MG63 (cell line): ENCODE data around the gene CD200R1L. TPM values are rescaled to one million over a fixed set of nuclear protein-coding genes. Genes with fewer than 3 reads are reported as not detected.
A peak's percentile ranks its signal among the peaks of the same experiment; 100 is the strongest.
"Not testable (repeated sequence)": the region's sequence is repeated elsewhere in the genome, so short reads cannot be mapped to it uniquely, and the experiment has no call there.

ENCODE experiments used
- DNase-seq: peaks from one replicate; pipeline ENCODE4 v3.0.0-alpha.2; 2020
- H3K27me3 ChIP-seq: fragments of 250-450 bp; sonication (Bioruptor Pico); 2 replicates; pipeline ENCODE4 v1.5.1; 2020; ENCODE audit warnings: mild to moderate bottlenecking, moderate library complexity
- H3K36me3 ChIP-seq: fragments of 250-450 bp; sonication (Bioruptor Pico); 2 replicates; pipeline ENCODE4 v1.5.1; 2020; ENCODE audit warnings: mild to moderate bottlenecking, moderate library complexity
- H3K4me3 ChIP-seq: fragments of 250-450 bp; sonication (Bioruptor Pico); 2 replicates; pipeline ENCODE4 v1.5.1; 2020; ENCODE audit warnings: mild to moderate bottlenecking, moderate library complexity
- H3K9me3 ChIP-seq: fragments of 250-450 bp; sonication (Bioruptor Pico); 2 replicates; pipeline ENCODE4 v1.5.1; 2020; ENCODE audit warnings: mild to moderate bottlenecking, moderate library complexity
- total RNA-seq: library from RNA; depleted of rRNA; stranded (reverse); fragments of >200 nt; shearing (Covaris generic); gene quantifications from 2 replicates; pipeline ENCODE4 v1.2.3, GENCODE V29; 2014; ENCODE audit warnings: low replicate concordance; rRNA removed

CD200R1L gene, protein sequence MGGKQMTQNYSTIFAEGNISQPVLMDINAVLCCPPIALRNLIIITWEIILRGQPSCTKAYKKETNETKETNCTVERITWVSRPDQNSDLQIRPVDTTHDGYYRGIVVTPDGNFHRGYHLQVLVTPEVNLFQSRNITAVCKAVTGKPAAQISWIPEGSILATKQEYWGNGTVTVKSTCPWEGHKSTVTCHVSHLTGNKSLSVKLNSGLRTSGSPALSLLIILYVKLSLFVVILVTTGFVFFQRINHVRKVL
- total RNA-seq = not detected in 2 replicates

DNA sequence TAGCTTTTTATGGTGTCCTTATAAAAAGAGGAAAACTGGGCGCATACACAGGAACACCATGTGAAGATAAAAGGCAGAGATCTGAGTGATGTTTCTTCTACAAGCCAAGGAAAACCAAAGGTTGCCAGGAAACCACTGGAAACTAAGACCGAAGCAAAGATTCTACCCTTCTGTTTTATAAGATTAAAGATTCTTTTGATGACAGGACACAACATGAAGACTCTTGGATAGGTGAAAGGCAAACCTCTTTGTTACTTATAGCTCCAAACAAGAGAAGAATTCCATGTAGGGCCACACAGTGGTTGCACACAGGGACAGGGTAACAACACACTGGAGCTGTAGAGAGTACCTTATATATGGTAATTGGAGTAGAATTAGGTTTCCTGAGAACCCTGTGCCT is at the start of gene CD200R1L:
Gene CD200R1L, minus strand, starts transcription at position 101 of the 400 bp plus-strand sequence. CDS start 17,497 bp downstream, outside the sequence.
- peaks cover 7% of the 10 kb centered on the region; the same call in 1 of the 2 replicates for H3K9me3 ChIP-seq
- DNase-seq = no peak
- H3K4me3 ChIP-seq = no peak within 1 kb of the TSS
- H3K27me3 ChIP-seq = no peaks in the 10 kb centered on the region
- H3K36me3 ChIP-seq = no peaks in the 10 kb centered on the region

DNA sequence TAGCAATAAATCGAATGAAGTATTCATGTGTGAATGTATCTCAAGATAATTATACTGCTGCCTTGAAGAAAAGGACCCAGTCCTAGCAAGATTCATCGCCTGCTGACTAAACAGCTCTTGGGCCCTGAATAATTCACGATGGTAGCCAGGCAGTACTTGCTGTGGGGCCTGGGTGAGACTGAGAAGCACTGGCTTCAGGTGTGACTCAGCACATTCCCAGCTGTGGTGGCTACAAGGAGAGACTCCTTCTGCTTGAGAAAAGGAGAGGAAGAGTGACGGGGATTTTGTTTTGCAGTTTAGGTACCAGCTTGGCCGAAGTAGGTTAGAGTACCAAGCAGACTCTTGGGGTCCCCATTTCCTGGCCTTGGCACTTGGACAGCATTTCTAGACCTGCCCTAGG is 47.6 kb upstream of the CD200R1L start:
- peak; percentile 31 for DNase-seq
- Histone ChIP-seq H3K4me3 (no peak overlapping the region), H3K9me3 (no peaks in the 10 kb centered on the region), H3K36me3 (no peaks in the 10 kb centered on the region), H3K27me3 (no peaks in the 10 kb centered on the region)

DNA sequence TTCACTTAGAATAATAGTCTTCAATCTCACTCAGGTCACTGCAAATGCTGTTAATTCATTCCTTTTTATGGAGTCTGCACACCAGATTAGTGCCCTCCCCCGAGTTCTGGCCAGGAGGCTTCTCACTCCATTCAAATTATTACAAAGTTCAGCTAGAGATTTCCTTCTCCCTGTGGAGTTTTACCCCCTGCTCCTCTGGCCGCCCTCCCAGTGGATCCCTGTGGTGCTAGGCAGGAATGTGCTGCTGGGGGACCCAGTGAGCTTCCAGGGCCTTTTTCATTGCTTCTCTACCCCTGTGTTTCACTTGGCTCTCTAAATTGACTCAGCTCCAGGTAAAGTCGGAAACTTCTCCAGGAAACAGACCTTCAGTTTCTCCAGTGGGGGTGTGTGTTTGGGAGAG is 42.7 kb upstream of the CD200R1L start:
- no peaks in the 10 kb centered on the region for H3K9me3 ChIP-seq
- peak; percentile 74 for DNase-seq

DNA sequence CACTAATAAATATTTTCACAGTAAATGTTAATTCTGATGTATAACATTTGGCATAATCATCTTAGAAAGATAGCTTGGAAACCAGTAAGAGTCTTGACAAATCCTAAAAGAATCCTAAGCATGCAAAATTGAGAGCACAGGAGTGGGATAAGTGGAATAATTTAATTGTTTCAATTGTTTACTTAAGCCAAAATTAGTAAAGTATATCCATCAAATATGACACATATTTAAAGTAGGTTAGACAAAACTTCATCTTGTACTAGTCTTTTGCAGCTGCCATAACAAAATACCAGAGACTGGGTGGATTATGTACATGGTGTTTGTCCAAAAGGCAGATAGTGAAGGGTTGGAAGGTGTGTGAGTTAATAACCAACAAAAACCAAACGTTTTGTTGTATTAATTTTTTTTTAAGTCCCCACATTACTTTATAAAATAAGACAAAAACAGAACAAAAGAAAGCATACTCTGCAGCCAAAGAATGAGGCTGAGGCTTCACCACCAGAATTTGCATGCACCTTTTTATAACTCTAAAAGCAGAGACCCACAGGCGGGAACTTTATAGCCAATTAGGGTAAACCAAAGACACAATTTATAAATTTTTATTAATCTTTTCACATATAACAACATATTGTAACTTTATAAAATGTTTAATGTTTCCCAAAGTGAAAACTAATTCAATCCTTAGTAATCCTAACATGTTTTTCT is 41.9 kb upstream of the CD200R1L start:
- no peak overlapping the region for H3K4me3 ChIP-seq
- no peaks in the 10 kb centered on the region for H3K27me3 ChIP-seq
- no peak for DNase-seq
- H3K9me3 ChIP-seq = no peaks in the 10 kb centered on the region
- no peaks in the 10 kb centered on the region for H3K36me3 ChIP-seq

More for the DNA sequence above, 42.7 kb upstream of the CD200R1L start:
- Histone ChIP-seq H3K36me3 (no peaks in the 10 kb centered on the region), H3K4me3 (no peak overlapping the region), H3K27me3 (no peaks in the 10 kb centered on the region)

DNA sequence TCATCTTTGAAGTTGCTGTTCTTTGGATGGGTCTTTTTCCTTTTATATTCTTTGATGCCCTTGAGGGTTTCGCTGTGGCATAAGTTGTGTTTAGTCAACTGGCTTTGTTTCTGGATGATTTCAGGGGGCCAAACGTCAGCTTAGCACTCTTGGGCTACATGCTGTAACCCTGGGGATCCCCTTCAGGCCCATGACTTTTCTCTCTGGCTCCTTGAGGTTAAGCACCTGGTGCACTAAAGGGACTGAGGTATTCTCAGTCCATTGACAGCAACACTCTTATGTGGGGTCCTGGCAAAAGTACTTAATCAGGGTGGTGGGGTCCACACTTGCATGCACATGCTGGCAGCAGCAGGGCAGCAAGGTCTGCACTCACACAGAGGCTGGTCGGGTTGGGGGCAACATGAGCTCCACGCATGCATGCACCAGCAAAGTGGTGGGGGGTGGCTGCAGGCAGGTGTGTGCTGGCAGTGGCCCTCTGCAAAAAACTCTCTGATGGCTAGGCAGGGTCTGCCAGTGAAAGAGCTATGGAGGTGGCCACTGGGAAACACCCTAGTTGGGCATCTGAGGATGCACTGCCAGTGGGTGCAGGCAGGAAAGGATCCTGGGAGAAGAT is 38.1 kb upstream of the CD200R1L start:
- Histone ChIP-seq H3K36me3 (no peaks in the 10 kb centered on the region), H3K4me3 (no peak overlapping the region), H3K9me3 (no peaks in the 10 kb centered on the region; the same call in 1 of the 2 replicates), H3K27me3 (no peaks in the 10 kb centered on the region)
- DNase-seq = no peak

DNA sequence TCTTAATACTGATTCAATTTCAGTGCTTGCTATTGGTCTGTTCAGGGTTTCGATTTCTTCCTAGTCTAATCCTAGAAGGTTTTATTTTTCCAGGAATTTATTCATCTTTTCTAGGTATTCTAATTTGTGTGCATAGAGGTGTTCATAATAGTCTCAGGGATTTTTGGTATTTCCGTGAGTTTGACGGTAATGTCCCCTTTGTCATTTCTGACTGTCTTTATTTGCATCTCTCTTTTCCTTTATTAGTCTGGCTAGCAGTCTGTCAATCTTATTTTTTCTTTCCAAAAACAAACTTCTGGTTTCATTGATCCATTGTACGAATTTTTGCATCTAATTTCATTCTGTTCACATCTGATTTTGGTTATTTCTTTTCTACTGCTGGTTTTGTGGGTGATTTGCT is 35.2 kb upstream of the CD200R1L start:
- no peaks in the 10 kb centered on the region for H3K27me3 ChIP-seq
- no peak for DNase-seq
- H3K9me3 ChIP-seq = no peaks in the 10 kb centered on the region; the same call in 1 of the 2 replicates
- H3K36me3 ChIP-seq = no peaks in the 10 kb centered on the region
- H3K4me3 ChIP-seq = no peak overlapping the region

DNA sequence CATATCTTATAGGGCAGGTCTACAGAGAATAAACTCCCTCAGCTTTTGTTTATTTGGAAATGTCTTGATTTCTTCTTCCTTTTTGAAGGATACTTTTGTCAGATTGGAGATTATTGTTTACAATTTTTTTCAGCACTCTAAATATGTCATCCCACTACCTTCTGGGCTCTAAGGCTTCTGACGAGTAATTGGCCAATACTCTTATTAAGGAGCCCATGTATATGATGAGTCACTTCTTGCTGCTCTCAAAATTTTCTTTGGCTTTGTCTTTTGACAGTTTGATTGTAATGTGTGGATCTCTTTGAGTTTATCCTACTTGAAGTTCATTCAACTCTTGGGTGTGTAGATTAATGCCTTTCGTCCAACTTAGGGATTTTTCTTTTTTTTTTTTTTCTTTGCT is 28.9 kb upstream of the CD200R1L start:
- no peak for DNase-seq
- H3K9me3 ChIP-seq = peaks cover 6% of the 10 kb centered on the region
- no peaks in the 10 kb centered on the region for H3K36me3 ChIP-seq
- no peak overlapping the region for H3K4me3 ChIP-seq
- H3K27me3 ChIP-seq = no peaks in the 10 kb centered on the region

DNA sequence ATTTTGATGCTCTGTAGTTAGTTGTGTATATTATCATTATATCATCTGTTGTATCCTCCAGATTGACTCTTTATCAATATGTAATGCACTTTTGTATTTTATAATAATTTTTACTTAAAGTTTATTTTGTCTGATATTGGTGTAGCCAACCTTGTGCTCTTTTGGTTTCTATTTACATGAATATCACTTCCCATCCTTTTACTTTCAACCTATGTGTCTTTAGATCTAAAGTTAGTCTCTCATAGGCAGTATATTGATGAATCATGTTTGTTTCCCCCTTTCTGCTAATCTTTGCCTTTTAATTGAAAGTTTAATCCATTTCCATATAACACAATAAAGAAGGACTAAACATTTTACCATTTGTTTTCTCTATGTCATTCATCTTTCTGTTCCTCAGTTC is 28.1 kb upstream of the CD200R1L start:
- H3K4me3 ChIP-seq = no peak overlapping the region
- H3K36me3 ChIP-seq = no peaks in the 10 kb centered on the region
- peaks cover 15% of the 10 kb centered on the region for H3K9me3 ChIP-seq
- DNase-seq = no peak
- H3K27me3 ChIP-seq = no peaks in the 10 kb centered on the region

DNA sequence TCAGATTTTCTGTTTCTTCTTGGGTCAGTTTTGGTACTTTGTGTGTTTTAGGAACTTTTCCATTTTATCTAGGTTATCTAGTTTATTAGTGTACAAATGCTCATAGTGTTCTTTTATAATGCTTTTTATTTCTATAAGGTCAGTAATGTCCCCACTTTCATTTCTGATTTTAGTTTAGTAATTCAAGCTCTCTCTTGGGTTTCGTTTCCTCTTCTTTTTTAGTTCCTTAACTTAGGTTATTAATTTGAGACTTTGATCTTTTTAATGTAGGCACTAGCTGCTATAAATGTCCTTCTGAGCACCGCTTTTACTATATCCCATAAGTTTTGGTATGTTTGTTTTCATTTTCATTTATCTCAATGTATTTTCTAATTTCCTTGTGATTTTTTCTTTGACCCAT is 27.0 kb upstream of the CD200R1L start:
- Histone ChIP-seq H3K36me3 (no peaks in the 10 kb centered on the region), H3K27me3 (no peaks in the 10 kb centered on the region), H3K9me3 (peaks cover 21% of the 10 kb centered on the region), H3K4me3 (no peak overlapping the region)
- DNase-seq = no peak

DNA sequence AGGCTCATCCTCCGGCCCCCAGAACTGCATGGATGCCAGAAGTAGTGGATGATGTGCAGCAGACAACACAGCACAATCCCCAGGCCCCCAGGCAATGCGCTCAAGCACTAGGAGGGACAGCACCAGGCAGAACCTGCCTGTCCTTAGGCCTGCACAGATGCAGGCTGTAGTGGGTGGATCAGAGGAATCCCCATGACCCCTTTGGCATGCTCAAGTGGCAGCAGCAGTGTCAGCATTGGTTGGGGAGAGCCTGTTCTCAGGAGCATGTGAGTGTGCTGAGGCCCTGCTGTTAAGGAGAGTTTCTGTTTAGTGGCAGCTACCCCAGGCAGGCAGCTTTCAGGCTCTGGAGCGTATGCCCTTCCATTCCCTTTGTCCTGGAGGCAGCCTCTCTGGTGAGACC is 25.1 kb upstream of the CD200R1L start:
- no peak overlapping the region for H3K4me3 ChIP-seq
- H3K9me3 ChIP-seq = peaks cover 23% of the 10 kb centered on the region
- H3K36me3 ChIP-seq = no peaks in the 10 kb centered on the region
- no peak for DNase-seq
- H3K27me3 ChIP-seq = no peaks in the 10 kb centered on the region

DNA sequence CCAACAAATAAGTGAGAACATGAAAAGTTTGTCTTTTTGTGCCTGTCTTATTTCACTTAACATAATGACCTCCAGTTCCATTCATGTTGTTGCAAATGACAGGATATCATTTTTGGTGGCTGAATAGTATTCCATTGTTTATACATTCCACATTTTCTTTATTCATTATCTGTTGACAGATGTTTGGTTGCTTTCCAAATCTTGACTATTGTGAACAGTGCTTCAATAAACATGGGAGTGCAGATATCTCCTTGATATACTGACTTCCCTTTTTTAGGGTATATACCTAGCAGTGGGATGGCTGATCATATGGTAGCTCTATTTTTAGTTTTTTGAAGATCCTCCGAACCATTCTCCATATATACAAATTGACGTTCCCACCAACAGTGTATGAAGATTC is 19.1 kb upstream of the CD200R1L start:
- no peak overlapping the region for H3K4me3 ChIP-seq
- peaks cover 21% of the 10 kb centered on the region for H3K9me3 ChIP-seq
- H3K36me3 ChIP-seq = no peaks in the 10 kb centered on the region
- DNase-seq = no peak
- H3K27me3 ChIP-seq = no peaks in the 10 kb centered on the region

DNA sequence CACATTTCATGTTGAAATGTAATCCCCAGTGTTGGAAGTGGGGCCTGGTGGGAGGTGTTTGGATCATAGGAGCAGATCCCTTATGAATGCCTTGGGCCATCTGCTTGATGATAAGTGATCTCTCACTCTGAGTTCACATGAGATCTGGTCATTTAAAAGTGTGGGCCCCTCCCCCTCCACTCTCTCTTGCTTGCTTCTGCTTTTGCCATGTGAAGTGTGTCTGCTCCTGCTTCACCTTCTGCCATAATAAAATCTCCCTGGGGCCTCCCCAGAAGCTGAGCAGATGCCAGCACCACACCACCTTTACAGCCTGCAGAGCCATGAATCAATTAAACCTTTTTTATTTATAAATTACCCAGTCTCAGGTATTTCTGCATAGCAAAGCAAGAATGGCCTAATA is 14.2 kb upstream of the CD200R1L start:
- no peaks in the 10 kb centered on the region for H3K27me3 ChIP-seq
- DNase-seq = no peak
- H3K36me3 ChIP-seq = no peaks in the 10 kb centered on the region
- no peak overlapping the region for H3K4me3 ChIP-seq
- H3K9me3 ChIP-seq = peaks cover 3% of the 10 kb centered on the region; the same call in 1 of the 2 replicates

DNA sequence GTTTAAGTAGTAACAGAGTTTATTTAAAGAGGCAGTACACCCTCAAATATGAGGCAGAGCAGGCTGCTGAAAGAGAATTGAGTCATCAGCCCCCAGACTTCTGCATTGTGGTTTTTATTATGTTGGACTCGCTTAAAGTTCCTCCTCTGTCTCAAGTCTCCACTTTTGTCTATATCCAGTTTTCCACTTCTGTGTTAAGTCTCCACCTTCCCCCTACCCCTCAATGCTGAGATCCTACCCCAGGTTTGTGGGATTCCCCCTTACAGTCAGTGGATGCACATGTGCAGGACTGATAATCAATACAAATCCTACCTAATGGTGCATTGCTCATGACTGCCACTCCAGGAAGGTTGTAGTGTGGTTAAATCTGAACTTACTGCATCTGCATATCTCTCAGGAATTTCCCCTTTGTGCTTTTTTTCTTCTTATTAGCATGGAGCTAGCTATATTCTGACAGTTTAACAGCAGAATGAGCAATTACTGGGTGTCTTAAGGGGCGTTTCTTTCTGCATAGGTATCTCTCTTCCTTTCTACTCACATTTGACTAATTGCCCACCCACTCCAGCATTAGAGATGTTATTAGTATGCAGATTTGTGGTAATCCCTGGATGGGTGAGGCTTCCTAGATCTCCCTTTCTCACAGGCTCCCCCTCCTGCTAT is 11.9 kb upstream of the CD200R1L start:
- no peaks in the 10 kb centered on the region for H3K27me3 ChIP-seq
- no peak overlapping the region for H3K4me3 ChIP-seq
- DNase-seq = no peak
- H3K36me3 ChIP-seq = no peaks in the 10 kb centered on the region
- no peaks in the 10 kb centered on the region; the same call in 1 of the 2 replicates for H3K9me3 ChIP-seq

DNA sequence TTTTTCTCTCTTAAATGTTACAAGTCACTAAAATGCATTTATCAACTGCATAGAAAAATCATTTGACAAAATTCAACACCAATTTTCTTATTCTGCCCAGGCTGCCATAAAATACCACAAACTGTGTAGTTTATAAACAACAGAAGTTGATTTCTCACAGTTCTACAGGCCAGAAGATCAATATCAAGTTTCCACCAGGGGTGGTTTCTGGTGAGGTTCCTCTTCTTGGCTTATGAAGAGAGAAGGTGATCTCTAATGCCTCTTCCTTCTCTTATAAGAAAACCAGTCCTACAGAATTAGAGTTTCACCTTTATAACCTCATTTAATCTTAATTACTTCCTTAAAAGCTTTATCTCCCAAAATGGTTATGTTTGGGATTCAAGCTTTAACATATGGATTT is 10.9 kb upstream of the CD200R1L start:
- no peaks in the 10 kb centered on the region; the same call in 1 of the 2 replicates for H3K9me3 ChIP-seq
- no peaks in the 10 kb centered on the region for H3K27me3 ChIP-seq
- H3K36me3 ChIP-seq = no peaks in the 10 kb centered on the region
- DNase-seq = no peak
- no peak overlapping the region for H3K4me3 ChIP-seq

DNA sequence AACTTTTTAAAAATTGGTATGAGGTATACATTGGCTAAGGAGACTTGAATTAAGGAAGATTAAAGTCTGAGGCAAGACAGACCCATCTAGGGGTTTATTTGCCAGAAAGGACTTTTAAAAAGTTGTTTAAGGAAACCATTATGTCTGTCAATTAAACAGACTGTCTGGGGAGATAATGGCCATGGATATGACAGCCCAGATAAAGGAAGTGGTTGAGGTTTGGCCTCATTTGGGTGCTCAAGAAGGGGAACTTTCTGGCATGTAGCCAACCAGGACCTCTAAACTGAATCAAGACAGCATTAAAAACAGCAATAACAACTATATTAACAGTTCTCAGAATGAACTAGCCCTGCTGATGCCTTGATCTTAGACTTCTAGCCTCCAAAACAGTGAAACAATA is 9.9 kb upstream of the CD200R1L start:
- no peak overlapping the region for H3K4me3 ChIP-seq
- no peak for DNase-seq
- H3K36me3 ChIP-seq = no peaks in the 10 kb centered on the region
- H3K9me3 ChIP-seq = no peaks in the 10 kb centered on the region; the same call in 1 of the 2 replicates
- no peaks in the 10 kb centered on the region for H3K27me3 ChIP-seq

DNA sequence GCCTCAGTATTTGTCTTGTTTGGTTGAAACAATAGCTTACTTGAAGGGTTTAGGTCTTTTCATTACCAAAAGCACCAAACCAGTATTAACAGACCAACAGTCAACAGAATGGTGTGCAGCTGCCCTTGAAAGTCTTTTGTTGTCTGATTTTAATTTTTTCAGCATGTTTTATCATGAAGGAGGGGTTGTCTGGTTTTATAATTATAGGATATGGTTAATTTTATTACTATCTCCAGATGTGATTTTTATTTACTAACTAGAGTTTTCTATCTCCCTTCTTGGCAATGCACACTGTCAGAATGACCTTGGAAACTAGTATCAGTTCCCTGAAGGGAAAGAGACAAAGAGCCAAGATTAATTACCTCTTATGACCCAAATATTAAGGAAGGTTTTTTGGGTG is 9.2 kb upstream of the CD200R1L start:
- no peak for DNase-seq
- H3K36me3 ChIP-seq = no peaks in the 10 kb centered on the region
- no peaks in the 10 kb centered on the region for H3K27me3 ChIP-seq
- H3K4me3 ChIP-seq = no peak overlapping the region
- H3K9me3 ChIP-seq = no peaks in the 10 kb centered on the region; the same call in 1 of the 2 replicates

DNA sequence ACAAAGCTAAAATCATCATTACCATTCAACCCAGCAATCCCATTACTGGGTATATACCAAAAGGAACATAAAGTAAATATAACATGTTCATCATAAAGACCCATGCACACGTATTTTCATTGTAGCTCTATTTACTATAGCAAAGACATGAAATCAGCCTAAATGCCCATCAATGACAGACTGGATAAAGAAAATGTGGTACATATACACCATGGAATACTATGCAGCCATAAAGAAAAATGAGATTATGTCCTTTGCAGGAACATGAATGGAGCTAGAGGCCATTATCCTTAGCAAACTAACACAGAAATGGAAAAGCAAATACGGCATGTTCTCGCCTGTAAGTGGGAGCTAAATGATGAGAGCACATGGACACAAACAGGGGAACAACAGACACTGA is 8.4 kb upstream of the CD200R1L start:
- not testable (repeated sequence) for H3K36me3 ChIP-seq, H3K9me3 ChIP-seq, H3K4me3 ChIP-seq, DNase-seq, H3K27me3 ChIP-seq
